Activated CD4-positive, alpha-beta T cell treated with anti-CD3 and anti-CD28 coated beads, Interleukin-2, amount 50 U/mL, for 48 hours (primary cell): ENCODE measurements around the gene RASGRF1.
A peak's percentile ranks its signal among the peaks of the same experiment; 100 is the strongest.

ENCODE experiments used
- DNase-seq, 2 experiments: peaks; one replicate each; pipeline ENCODE4 v3.0.0-alpha.2; 2020

RASGRF1 gene

DNA sequence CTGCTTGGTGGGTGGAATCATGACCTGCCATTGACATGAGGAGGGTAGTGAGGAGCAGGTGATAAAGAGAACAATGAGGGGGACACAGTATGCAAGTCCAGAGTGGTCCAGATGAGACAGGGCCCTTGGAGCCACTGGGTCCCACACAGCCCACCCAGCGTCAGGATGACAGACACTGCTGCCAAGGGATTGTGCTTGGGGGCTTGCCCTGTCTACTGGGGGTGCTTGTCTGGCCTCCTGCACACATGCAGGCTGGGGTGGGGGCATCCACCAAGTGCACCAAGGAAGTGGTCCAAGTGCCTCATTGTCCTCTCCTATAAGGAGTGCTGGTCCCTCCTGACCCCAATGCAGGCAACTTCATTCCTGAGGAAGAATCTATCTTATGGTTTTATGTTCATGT is 106.5 kb downstream of the RASGRF1 start:
- no peak for DNase-seq

DNA sequence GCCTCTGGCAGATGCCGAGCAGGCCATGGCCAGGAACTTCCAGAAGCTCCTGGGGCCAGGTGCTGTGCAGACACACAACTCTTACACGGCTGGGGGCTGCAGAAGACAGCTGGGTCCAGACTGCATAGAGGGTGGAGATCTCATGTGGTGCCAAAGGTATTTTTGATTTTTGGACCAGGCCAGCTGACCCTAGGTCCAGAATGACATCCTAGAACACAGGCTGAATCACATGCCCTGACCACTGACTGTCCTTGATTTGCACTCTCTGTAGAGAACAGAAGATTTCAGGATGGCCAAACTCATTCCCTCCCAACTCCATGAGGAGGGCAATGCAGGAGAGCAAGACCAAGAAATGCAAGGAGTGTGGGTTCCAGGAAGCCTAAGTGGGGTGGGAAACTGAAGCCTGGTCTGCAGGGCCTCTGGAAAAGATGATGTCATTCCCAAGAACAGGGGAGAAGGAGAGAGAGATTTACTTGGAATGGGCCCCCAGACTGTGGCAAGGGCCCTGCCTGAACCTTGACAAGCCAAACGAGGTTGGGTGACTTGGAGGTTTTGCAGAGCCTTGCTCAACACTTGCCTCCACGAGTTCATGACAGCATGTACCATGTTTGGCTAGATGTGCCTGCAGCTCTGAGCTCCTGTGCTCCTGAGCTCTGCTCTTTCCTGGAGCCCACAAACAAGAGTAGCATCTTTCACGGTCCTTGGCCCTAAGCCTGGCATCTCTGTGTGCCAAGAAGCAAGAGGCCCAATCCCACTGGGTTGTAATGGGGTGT is 107.2 kb downstream of the RASGRF1 start:
- no peak for DNase-seq

DNA sequence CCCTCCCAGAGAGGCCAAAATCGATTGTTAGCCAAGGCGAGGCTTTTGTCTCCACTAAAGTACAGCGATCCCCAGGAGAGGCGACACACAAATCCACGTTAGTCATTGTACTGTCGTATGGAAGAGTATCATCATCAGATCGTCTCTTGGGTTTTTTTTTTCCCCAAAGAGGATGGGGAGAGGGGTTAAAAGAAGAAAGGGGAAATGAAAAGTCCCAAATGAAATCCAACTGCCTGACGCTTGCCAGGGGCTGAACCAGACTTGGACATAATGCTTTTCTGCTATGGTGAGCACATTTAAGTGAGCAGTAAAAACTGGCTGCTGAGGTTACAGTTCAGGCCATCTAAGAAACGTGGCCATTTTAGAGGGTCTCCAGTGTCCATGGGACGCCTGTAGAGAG is 107.8 kb downstream of the RASGRF1 start:
- no peak for DNase-seq

DNA sequence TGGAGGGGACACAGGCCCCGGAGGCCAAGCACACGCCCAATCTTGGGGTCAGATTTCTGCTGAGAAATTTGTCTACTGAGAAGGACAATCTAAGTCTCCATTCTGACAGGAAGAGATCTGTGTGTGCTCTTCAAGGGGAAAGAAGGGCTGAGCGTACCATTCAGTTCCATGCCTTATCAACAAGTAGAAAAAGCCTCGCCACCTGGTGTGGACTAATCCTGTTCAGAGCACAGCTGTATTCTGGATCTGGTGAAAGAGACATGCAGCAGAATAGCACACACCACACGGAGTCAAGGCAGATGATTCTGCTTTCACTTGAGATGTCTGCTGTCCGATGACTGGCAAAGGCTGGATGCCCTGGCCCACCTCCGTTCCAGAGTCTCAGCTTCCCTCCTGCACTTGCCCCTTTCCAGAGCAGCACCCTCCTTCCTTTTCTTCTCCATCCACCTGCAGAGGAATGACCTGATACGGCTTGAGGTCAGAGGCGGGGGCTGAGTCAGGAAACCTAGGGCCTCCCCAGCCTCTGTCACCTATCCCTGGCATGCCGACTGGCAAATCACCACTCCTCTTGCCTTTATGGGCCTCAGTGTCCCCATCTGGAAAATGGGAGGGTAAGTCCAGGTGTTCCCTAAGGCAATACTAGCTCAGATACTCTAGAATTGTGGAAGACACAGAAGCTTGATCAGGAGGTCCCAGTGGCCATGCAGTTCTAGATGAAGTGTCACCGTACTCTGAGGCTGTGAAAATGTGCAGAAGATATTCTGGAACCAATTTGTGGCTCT is 108.9 kb downstream of the RASGRF1 start:
- no peak for DNase-seq

DNA sequence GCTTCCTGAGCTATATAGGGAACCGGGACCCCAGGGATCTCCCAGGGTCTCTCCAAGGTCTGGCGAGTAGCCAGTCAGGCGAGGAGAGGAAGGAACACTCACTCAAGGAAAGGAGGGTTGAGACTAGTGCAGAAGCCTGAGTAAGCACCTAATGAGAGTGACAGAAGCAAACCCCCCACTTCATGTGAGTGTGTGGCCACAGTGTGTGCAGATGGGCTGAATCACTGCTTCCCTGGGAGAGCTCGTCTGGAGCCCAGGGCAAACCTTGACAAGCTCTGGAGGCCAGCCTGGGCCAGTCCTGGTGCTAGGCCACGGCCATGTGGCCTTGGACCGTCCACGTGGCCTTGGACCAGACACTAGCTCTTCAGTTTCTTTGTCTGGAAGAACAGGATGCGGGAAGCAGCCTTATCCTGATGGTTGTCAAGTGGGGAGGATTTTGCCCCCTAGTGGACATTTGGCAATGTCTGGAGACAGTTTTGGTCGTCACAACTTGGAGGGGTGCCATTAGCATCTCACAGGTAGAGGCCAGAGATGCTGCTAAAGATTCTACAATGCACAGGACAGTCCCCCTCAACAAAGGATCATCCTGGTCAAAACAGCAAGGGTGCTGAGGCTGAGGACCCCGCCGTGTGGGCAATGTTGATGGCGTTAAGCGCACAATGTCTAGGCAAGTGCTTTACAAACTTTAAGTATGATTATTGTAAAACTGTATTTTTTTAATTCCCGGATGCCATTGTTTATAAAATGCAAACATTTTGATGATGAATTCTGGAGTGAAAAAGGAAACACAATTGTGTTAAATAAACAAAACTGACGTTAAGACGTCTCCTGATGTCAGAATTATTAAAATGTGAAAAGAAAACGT is 110.9 kb downstream of the RASGRF1 start:
- peak; percentile 33 to 46 for DNase-seq

- DNase-seq = no peak
These were observed 111.9 kb downstream of the RASGRF1 start for GRCh38 chr15:78978601-78979179.

DNA sequence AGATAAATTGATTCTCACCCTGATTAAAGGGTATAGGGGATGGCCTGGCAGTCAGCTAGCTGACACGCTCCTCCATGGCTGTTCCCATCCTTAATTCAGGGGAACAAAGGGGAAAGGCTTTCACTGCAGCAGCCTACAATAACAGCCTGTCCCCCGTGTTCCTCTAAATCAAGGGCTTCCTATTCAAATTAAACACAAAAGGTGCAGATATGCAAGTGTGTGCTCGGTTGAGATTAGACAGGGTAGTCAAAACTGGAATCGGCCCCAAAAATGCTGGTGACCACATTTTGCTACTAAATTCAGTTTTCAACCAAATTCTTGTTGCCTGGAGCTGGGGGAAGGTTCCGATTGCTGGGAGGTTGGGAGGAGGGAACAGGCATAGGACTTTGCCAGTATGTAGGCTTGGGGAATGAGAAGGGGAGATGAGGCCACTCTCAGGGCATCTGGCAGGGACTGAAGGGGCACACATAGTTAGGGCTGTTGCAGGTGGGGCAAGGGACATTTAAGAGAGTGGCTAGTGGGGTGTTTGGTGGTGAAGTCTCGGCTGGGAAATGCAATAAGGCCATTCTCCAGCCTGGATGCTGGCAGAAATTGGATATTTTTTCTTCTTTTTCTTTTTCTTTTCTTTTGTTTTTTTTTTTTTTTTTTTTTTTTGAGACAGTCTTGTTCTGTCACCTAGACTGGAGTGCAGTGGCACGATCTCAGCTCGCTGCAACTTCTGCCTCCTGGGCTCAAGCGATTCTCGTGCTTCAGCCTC is 112.8 kb downstream of the RASGRF1 start:
- no peak for DNase-seq

DNA sequence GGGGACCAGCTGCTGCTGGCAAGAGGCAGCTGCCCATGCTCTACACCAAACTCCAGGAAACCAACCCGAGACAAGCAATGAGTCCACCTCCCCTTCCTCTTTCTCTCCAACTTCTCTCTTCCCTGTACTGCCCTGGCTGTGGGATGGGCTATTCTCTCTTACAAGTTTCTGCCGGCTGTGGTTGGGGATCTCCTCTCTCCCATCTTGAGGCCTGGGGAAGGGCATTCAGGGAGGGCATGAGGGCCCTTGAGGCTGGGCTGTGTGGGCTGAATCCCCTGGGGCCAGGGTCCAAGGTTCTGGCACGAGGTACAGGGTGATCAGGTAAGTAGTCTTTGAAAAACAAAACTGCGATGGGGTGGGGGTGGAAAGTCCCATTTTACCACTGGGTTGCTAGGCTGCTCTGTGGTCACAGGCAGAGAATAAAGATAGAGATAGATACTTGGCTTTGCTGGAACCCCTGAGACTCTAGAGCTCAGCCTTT is 113.4 kb downstream of the RASGRF1 start:
- DNase-seq = no peak

- DNase-seq = no peak
These were observed 113.9 kb downstream of the RASGRF1 start for GRCh38 chr15:78976691-78977090.

- DNase-seq = no peak
These were observed 116.2 kb downstream of the RASGRF1 start for GRCh38 chr15:78974272-78974918.

DNA sequence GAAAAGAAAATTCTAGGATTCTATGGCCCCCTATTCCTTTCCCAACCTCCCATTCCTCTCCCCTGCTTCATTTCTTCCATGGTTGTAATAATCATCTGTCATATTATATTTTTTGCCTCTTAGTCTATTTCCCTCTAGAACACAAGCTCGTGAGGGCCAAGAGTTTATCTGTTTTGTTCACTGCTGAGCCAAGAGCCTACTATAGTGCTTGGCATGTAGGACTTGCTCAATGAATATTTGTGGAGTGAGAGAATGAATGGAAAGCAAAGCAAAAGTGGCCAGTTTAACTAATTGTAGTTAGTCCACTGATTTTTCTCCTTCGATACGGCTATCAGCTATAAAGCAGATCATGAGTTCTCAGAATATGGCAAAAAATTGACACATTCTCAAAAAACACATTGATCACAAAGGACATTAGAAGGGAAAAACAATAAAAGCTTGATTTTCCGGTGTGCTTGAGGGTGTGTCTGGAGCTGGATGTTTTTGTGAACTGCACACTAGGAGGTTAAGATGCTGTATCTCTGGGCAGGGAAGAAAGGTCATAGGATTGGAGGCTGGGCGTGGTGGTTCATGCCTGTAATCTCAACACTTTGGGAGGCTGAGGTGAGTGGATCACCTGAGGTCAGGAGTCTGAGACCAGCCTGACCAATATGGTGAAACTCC is 120.8 kb downstream of the RASGRF1 start:
- no peak for DNase-seq

DNA sequence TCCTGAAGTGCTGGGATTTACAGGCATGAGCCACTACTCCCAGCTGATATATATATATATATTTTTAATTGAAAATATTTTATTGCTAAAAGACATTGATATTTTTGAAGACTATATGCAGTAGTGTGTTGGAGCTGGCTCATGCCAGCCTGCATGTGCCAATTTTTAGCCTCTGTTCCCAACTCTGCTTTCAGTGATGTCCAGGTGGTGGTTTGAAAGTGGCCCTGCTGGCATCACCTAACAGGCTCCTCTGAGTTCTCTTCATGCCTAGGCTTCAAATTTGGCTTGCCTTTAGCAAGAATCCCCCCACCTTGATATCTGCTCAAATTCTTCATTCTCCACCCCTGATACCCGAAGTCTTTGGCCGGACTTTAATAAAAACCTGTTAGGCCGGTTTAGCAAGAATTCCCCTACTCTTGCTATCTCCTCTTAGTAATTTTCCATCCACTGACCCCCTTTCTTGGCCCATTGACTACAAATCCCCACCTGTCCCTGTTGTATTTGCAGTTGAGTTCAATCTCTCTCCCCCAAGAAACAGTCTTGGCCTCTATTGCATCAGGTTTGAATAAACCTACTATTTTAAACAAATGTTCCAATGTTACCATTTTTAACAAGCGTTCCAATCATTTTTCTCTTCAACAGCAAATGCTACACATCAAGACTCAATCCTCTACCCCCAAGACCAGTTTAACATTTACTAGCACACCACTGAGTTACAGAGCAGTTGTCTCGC is 121.9 kb downstream of the RASGRF1 start:
- DNase-seq = no peak

DNA sequence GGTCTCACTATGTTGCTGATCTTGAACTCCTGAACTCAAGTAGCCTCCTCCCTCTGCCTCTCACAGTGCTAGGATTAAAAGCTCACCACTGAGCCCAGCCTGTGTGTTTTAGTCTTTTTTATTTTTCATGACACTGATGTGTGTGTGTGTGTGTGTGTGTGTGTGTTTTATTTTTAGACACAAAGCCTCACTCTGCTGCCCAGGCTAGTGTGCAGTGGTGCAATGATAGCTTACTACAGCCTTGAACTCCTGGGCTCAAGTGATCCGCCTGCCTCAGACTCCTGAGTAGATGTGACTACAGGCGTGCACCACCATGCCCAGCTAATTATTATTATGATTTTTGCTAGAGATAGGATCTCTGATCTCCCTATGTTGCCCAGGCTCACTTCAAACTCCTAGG is 122.5 kb downstream of the RASGRF1 start:
- no peak for DNase-seq

DNA sequence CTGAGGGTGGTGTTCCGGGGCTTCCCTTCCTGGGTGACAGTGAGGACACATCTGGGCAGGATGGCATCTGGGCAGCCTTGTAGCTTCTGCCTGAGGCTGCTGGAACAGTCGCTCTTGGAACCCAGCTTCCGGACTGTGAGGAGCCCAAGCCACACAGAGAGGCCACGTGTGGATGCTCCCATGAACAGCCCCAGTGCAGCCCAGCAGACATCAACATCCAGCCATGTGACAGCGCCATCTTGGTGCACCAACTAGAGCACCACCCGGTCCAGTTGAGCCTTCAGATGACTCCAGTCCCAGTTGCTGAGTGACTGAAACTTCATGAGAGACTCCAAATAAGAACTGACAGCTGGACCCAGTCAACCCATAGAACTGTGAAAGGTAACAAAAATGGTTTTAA is 130.3 kb downstream of the RASGRF1 start:
- DNase-seq = no peak

DNA sequence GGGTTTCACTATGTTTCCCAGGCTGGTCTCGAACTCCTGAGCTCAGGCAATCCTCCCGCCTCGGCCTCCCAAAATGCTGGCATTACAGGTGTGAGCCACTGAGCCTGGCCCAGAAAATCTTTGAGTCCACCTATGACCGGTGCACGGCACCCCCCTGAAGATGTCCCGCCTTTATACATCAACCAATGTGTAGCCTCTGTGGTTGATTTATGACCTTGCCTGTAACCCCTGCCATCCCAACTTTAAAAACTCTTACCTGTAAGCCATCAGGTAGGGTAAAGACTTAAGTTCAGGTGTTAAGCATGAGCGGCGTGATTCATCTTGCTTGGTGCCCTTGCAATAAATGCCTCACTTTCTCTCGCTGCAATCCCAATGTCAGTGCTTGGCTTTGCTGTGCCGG is 131.2 kb downstream of the RASGRF1 start:
- DNase-seq = no peak

GRCh38 chr15:78957416-78958093 is 133.0 kb downstream of the RASGRF1 start:
- no peak for DNase-seq

DNA sequence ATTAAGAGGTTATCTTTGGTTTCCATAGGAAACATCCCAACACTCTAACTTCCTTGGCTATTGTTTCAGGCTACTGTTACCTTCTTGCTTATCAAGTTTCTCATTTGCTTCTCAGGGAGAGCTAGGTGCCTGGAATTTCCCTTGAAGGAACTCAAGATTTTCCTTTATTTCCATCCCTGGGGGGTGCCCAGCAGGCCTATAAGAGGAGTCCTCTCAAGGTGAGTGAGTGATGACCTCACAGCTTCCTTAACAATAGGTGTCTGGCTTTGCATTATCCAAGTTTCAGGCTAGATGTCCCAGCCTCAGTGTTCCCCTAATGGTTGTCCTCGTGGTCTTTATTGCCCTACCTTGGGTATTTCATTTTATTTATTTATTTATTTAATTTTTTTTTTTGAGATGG is 133.6 kb downstream of the RASGRF1 start:
- DNase-seq = no peak

GRCh38 chr15:78955355-78955754 is 135.2 kb downstream of the RASGRF1 start:
- DNase-seq = no peak

GRCh38 chr15:78951841-78952238 is 138.7 kb downstream of the RASGRF1 start:
- DNase-seq = no peak
